HEK293 (cell line): ENCODE results near the gene PIBF1.

Experiments
- CTCF ChIA-PET: fragments of 350-600 bp; formaldehyde crosslinking; extraction: SDS; loops from one replicate; lab custom pipeline; 2021; ENCODE audit warnings: antibody characterized with exemption; lab: Yijun Ruan, JAX
- POLR2A ChIA-PET: fragments of 300-600 bp; formaldehyde crosslinking; extraction: SDS; loops from one replicate; lab custom pipeline; 2020; ENCODE audit warnings: antibody characterized with exemption, inconsistent platforms; lab: Yijun Ruan, JAX
- H3K27ac ChIP-seq: fragments of 200-500 bp; sonication (Bioruptor generic); 2 replicates; pipeline ENCODE4 v1.5.1; 2014; ENCODE audit warnings: low read depth, low read length, control low read depth, inconsistent platforms; ENCODE audit errors: extremely low read depth
- H3K36me3 ChIP-seq, 2 experiments: fragments of 200-500 bp in 1 of 2; sonication (Bioruptor generic) in 1 of 2; 1 replicate in 1 of 2; 2 replicates in 1 of 2; pipeline ENCODE4 v1.5.1; 2014 to 2017; ENCODE audit warnings: inconsistent platforms in 2 of 2, low read length in 2 of 2; ENCODE audit not compliant: control insufficient read depth in 2 of 2, insufficient read depth in 1 of 2
- H3K4me1 ChIP-seq: fragments of 200-500 bp; sonication (Bioruptor generic); 2 replicates; pipeline ENCODE4 v1.5.1; 2014; ENCODE audit warnings: mild to moderate bottlenecking, low read length, inconsistent platforms; ENCODE audit not compliant: control insufficient read depth, insufficient read depth
- H3K4me3 ChIP-seq: 2 replicates; pipeline ENCODE4 v1.5.1; 2011; ENCODE audit warnings: low read depth, mild to moderate bottlenecking, control low read depth, low read length, moderate library complexity
- H3K9me3 ChIP-seq: fragments of 200-500 bp; sonication (Bioruptor generic); 2 replicates; pipeline ENCODE4 v1.5.1; 2014; ENCODE audit warnings: low read depth, low read length, inconsistent platforms; ENCODE audit not compliant: control insufficient read depth, insufficient read depth
- BCL11A ChIP-seq: fragments of 450-650 bp; formaldehyde crosslinking; IDR thresholded peaks from 2 replicates; pipeline ENCODE4 v1.5.1; 2016; ENCODE audit warnings: low read depth, missing biosample characterization, missing genetic modification characterization
- SETDB1 ChIP-seq: IDR thresholded peaks from one replicate; pipeline ENCODE4 v1.6.1; 2017; ENCODE audit warnings: mild to moderate bottlenecking, low read length, moderate library complexity, mixed read lengths; ENCODE audit not compliant: insufficient read length
- ZBTB49 ChIP-seq: fragments of 450-650 bp; formaldehyde crosslinking; IDR thresholded peaks from 2 replicates; pipeline ENCODE4 v1.5.1; 2016; ENCODE audit warnings: missing biosample characterization, missing genetic modification characterization, low read depth
- ZFP69B ChIP-seq: fragments of 450-650 bp; formaldehyde crosslinking; IDR thresholded peaks from 2 replicates; pipeline ENCODE4 v1.5.1; 2016; ENCODE audit warnings: missing biosample characterization, missing genetic modification characterization
- ZNF362 ChIP-seq: fragments of 450-650 bp; formaldehyde crosslinking; IDR thresholded peaks from 2 replicates; pipeline ENCODE4 v1.5.1; 2016; ENCODE audit warnings: missing biosample characterization, missing genetic modification characterization
- ZNF391 ChIP-seq: fragments of 450-650 bp; formaldehyde crosslinking; IDR thresholded peaks from 2 replicates; pipeline ENCODE4 v1.5.1; 2016; ENCODE audit warnings: low read depth, missing biosample characterization, missing genetic modification characterization, borderline replicate concordance
- ZNF423 ChIP-seq: fragments of 450-650 bp; formaldehyde crosslinking; IDR thresholded peaks from 2 replicates; pipeline ENCODE4 v1.5.1; 2016; ENCODE audit warnings: missing biosample characterization, missing genetic modification characterization
- ZNF510 ChIP-seq: fragments of 450-650 bp; formaldehyde crosslinking; IDR thresholded peaks from 2 replicates; pipeline ENCODE4 v1.5.1; 2018; ENCODE audit warnings: mild to moderate bottlenecking, missing genetic modification characterization, missing biosample characterization; ENCODE audit not compliant: insufficient replicate concordance
- ZNF596 ChIP-seq: fragments of 450-650 bp; IDR thresholded peaks from 2 replicates; pipeline ENCODE4 v1.5.0; 2018; ENCODE audit warnings: missing biosample characterization, mild to moderate bottlenecking, missing genetic modification characterization, moderate library complexity
- ZNF624 ChIP-seq: fragments of 450-650 bp; formaldehyde crosslinking; IDR thresholded peaks from 2 replicates; pipeline ENCODE4 v1.5.1; 2017; ENCODE audit warnings: missing biosample characterization, missing genetic modification characterization
- ZNF660 ChIP-seq: fragments of 450-650 bp; IDR thresholded peaks from 2 replicates; pipeline ENCODE4 v1.5.1; 2018; ENCODE audit warnings: missing biosample characterization, mild to moderate bottlenecking, missing genetic modification characterization
- ZNF692 ChIP-seq: fragments of 450-650 bp; formaldehyde crosslinking; IDR thresholded peaks from 2 replicates; pipeline ENCODE4 v1.5.1; 2016; ENCODE audit warnings: missing biosample characterization, missing genetic modification characterization
- ZNF837 ChIP-seq: fragments of 450-650 bp; formaldehyde crosslinking; IDR thresholded peaks from 2 replicates; pipeline ENCODE4 v1.5.1; 2016; ENCODE audit warnings: missing biosample characterization, missing genetic modification characterization
- TF ChIP-seq, protein P1 (sequence below): fragments of 450-650 bp; formaldehyde crosslinking; IDR thresholded peaks from 2 replicates; pipeline ENCODE4 v1.5.1; 2017; ENCODE audit warnings: missing biosample characterization, missing genetic modification characterization

PIBF1 gene

GRCh38 chr13:73065036-73065435 lies 283.1 kb downstream of the PIBF1 start (continued):
- no peak for TF ChIP-seq ZNF362 (tag by site-specific recombination)
- no peak for TF ChIP-seq ZFP69B

GRCh38 chr13:73065665-73066340 lies 283.9 kb downstream of the PIBF1 start:
- Histone ChIP-seq H3K27ac (no peak overlapping the region), H3K4me1 (no peaks in the 10 kb centered on the region), H3K36me3 (peaks cover 0 to 52% of the 10 kb centered on the region in 2 experiments; a peak in 1 of 3 replicates), H3K9me3 (no peaks in the 10 kb centered on the region), H3K4me3 (no peak overlapping the region)
- TF ChIP-seq ZNF510 (tag by site-specific recombination) (no peak), ZNF391 (no peak), ZNF624 (tag by site-specific recombination) (no peak), ZNF423 (no peak), ZNF837 (no peak), ZNF660 (tag by site-specific recombination) (no peak), BCL11A (tag by site-specific recombination) (no peak), ZNF692 (tag by site-specific recombination) (no peak), ZBTB49 (tag by site-specific recombination) (no peak), ZNF596 (no peak), SETDB1 (no peak)
- TF ChIP-seq, protein P1, sequence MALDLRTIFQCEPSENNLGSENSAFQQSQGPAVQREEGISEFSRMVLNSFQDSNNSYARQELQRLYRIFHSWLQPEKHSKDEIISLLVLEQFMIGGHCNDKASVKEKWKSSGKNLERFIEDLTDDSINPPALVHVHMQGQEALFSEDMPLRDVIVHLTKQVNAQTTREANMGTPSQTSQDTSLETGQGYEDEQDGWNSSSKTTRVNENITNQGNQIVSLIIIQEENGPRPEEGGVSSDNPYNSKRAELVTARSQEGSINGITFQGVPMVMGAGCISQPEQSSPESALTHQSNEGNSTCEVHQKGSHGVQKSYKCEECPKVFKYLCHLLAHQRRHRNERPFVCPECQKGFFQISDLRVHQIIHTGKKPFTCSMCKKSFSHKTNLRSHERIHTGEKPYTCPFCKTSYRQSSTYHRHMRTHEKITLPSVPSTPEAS (tag by site-specific recombination), result no peak
- CTCF ChIA-PET, result no interaction called here
- POLR2A ChIA-PET, result no interaction called here
